HFF-Myc (cell line): ENCODE results near the gene CAMTA1.

ENCODE experiments used
- DNase-seq: peaks from one replicate; pipeline ENCODE4 v3.0.0-alpha.2; 2011; ENCODE audit warnings: low read depth; ENCODE audit errors: extremely low read depth
- H3K4me3 ChIP-seq: replicated peaks from 2 replicates; pipeline ENCODE4 v1.5.1; 2011; ENCODE audit warnings: low read depth, mild to moderate bottlenecking, control low read depth, low read length
- CTCF ChIP-seq: IDR thresholded peaks from 2 replicates; pipeline ENCODE4 v1.5.1; 2012; ENCODE audit warnings: mild to moderate bottlenecking, low read depth, low read length, control low read depth; ENCODE audit errors: missing control alignments

The CAMTA1 gene

GRCh38 chr1:6989212-6990159 is 204.2 kb downstream of the CAMTA1 start:
- no peak overlapping the region for H3K4me3 ChIP-seq
- no peak for DNase-seq
- TF ChIP-seq CTCF: no peak

- no peak overlapping the region for H3K4me3 ChIP-seq
- DNase-seq: peak; percentile 71
- TF ChIP-seq CTCF: no peak
Measured at GRCh38 chr1:6991266-6991665, 206.0 kb downstream of the CAMTA1 start.

GRCh38 chr1:6995789-6996188 is 210.5 kb downstream of the CAMTA1 start:
- TF ChIP-seq CTCF: no peak
- DNase-seq: no peak
- H3K4me3 ChIP-seq: no peak overlapping the region

GRCh38 chr1:6996371-6996770 is 211.1 kb downstream of the CAMTA1 start:
- no peak overlapping the region for H3K4me3 ChIP-seq
- no peak for DNase-seq
- no peak for TF ChIP-seq CTCF

GRCh38 chr1:6996866-6997265 is 211.6 kb downstream of the CAMTA1 start:
- TF ChIP-seq CTCF: no peak
- H3K4me3 ChIP-seq: no peak overlapping the region
- no peak for DNase-seq

GRCh38 chr1:6998267-6998666 is 213.0 kb downstream of the CAMTA1 start:
- H3K4me3 ChIP-seq: no peak overlapping the region
- TF ChIP-seq CTCF: no peak
- no peak for DNase-seq
